ENCODE results near the gene PPFIBP1. TPM values are rescaled to one million over a fixed set of nuclear protein-coding genes. Genes with fewer than 3 reads are reported as not detected.
"Not testable (repeated sequence)": the region's sequence is repeated elsewhere in the genome, so short reads cannot be mapped to it uniquely, and the experiment has no call there.

Gene PPFIBP1
- total and polyA plus RNA-seq, 12 donors = 9.6 to 123 (median 74.3) TPM

DNA sequence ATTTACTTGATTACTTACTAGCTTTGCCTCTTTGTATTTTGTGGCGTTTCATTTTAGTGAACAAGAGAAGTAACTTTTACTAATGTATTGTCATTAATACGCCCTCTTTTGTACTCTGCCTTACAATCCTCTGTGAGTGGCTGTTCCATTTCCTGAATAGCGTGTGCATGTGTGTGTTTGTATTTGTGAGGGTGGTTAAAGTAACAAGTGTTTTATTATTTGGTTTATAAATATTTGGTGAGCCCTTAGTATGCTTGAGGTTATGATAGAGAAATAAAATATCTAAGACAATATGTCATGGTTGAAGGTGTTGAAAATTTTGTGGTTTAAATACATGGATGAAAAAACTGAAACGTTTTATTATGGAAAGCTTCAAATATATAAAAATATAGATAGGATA is 100.6 kb downstream of the PPFIBP1 start:
- WGBS, 4 donors = 52 to 77% (median 74%) methylated on average over 4 of the region's 4 CpGs
- Histone ChIP-seq H3K4me1 (replicated peaks in 1 of 2) (peaks cover 17 to 30% of the 10 kb centered on the region in 2 donors), H3K9me3 (replicated peaks in 1 of 3) (no peaks in the 10 kb centered on the region), H3K36me3 (replicated peaks in 1 of 2) (no peaks in the 10 kb centered on the region), H3K4me3 (no peak overlapping the region), H3K27ac (no peak overlapping the region), H3K27me3 (no peaks in the 10 kb centered on the region)
- DNase-seq = no peak
- TF ChIP-seq, protein P1, sequence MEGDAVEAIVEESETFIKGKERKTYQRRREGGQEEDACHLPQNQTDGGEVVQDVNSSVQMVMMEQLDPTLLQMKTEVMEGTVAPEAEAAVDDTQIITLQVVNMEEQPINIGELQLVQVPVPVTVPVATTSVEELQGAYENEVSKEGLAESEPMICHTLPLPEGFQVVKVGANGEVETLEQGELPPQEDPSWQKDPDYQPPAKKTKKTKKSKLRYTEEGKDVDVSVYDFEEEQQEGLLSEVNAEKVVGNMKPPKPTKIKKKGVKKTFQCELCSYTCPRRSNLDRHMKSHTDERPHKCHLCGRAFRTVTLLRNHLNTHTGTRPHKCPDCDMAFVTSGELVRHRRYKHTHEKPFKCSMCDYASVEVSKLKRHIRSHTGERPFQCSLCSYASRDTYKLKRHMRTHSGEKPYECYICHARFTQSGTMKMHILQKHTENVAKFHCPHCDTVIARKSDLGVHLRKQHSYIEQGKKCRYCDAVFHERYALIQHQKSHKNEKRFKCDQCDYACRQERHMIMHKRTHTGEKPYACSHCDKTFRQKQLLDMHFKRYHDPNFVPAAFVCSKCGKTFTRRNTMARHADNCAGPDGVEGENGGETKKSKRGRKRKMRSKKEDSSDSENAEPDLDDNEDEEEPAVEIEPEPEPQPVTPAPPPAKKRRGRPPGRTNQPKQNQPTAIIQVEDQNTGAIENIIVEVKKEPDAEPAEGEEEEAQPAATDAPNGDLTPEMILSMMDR (IDR thresholded peaks at IDR 0.05) = no peak
- TF ChIP-seq POLR2A (IDR thresholded peaks at IDR 0.05) = no peak
- intact Hi-C loops (cut with DNase I) = loop anchor here in 1 of 2 donors (10.0 kb wide), 1 partner anchor 70 kb away; no protein-coding TSS in a partner anchor

DNA sequence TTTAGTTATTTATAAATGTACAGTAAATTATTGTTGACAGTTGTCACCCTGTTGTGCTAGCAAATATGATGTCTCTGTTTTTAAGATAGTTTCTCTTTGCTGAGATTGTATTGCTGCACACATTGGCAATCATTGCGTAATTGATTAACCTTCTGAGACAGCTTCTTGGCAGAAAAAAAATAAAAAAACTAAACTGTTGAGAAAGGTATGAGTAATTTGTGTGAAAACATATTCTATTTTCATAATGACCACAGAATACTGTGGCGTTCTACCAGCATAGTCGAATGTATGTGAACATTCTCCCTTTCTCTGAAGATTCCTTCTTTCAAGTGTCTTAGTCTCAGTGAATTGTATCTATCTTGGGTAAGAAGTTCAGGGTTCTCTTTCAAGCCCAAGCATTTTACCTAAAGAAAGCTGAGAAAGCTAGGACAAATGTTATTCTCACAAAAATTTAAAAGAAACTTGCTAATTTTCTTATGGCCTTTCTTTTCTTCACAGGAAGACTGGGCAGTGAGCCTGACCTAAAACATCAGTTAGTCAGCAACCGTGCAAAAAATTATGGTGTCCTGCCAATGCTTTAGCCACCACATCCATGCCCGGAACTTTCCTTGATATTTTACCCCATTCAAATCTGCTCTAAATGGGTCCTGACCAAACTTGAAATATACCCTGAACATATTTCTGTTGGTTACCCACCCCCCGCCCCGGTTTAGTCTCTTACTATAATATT is 103.3 kb downstream of the PPFIBP1 start:
- H3K9me3 ChIP-seq (replicated peaks in 1 of 3) = no peaks in the 10 kb centered on the region
- DNase-seq = peak in 5 of 7 donors; percentile 32 to 64 (median 47)
- H3K4me3 ChIP-seq = no peak overlapping the region
- H3K36me3 ChIP-seq (replicated peaks in 1 of 2) = no peaks in the 10 kb centered on the region
- intact Hi-C loops (cut with DNase I) = loop anchor here in 1 of 2 donors (10.0 kb wide), 1 partner anchor 72 kb away; no protein-coding TSS in a partner anchor
- WGBS, 4 donors = 40 to 52% (median 43%) methylated on average over 6 to 7 of the region's 7 CpGs
- peaks cover 17 to 30% of the 10 kb centered on the region in 2 donors for H3K4me1 ChIP-seq (replicated peaks in 1 of 2)
- TF ChIP-seq, protein P1 (IDR thresholded peaks at IDR 0.05) = peak in 2 of 6 experiments; percentile 16 to 26
- peak in 1 of 2 donors; percentile 23 for TF ChIP-seq POLR2A (IDR thresholded peaks at IDR 0.05)
- H3K27me3 ChIP-seq = no peaks in the 10 kb centered on the region
- H3K27ac ChIP-seq = peak overlapping the region; percentile 37 to 80 (median 64)

DNA sequence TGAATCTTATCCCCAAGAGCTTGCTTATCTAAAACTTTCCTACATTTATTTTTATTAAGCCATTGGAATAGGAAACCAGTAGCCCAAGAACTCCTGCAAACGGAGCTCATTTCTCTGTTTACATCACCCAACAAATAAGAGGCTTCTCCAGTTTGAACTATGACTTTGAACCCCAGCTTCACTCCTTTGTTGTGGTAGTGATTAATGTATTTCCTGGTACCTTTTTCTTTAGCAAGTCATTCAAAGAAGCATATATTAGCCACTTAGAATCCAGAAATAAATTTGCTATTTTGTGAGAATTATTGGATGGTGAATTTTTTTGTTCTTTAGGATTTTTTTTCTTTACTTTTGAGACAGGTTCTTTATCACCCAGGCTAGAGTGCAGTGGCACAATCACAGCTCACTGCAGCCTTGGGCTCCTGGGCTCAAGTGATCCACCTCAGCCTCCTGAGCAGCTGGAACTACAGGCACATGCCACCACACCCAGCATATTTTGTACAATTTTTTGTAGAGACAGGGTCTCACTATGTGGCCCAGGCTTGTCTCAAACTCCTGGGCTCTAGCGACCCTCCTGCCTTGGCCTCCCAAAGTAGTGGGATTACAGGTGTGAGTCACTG is 104.0 kb downstream of the PPFIBP1 start:
- intact Hi-C loops (cut with DNase I) = loop anchor here in 1 of 2 donors (10.0 kb wide), 1 partner anchor 73 kb away; no protein-coding TSS in a partner anchor
- not testable (repeated sequence) for H3K27me3 ChIP-seq; H3K9me3 ChIP-seq (replicated peaks in 1 of 3); H3K4me3 ChIP-seq; H3K36me3 ChIP-seq (replicated peaks in 1 of 2)
- Histone ChIP-seq H3K27ac (peak overlapping the region; percentile 37 to 80 (median 64)), H3K4me1 (replicated peaks in 1 of 2) (peaks cover 17 to 31% of the 10 kb centered on the region in 2 donors)
- peak in 2 of 7 donors; percentile 31 for DNase-seq
- 42 to 50% (median 43%) methylated on average over 2 of the region's 2 CpGs for WGBS, 4 donors

DNA sequence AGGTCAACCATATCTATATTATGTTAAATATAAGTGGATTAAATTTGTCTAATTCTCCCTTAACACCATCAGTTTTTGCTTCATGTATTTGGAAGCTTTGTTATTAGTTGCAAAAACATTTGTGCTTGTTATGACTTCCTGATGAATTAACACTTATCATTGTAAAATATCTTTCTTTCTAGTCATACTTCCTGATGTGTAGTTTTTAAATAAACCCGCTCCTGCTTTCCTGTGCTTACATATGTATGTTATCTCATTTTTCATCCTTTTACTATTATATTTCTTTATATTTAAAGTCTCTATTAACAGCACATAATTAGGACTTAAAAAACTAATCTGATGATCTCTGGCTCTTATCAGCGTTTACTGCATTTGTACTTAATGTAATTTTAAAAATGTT is 106.2 kb downstream of the PPFIBP1 start:
- 80 to 89% (median 85%) methylated on average over 2 of the region's 2 CpGs for WGBS, 4 donors
- H3K9me3 ChIP-seq (replicated peaks in 1 of 3); H3K27ac ChIP-seq; intact Hi-C loops (cut with DNase I); H3K36me3 ChIP-seq (replicated peaks in 1 of 2); DNase-seq; H3K27me3 ChIP-seq; H3K4me3 ChIP-seq: not testable (repeated sequence)
- H3K4me1 ChIP-seq (replicated peaks in 1 of 2) = peaks cover 17 to 28% of the 10 kb centered on the region in 2 donors

DNA sequence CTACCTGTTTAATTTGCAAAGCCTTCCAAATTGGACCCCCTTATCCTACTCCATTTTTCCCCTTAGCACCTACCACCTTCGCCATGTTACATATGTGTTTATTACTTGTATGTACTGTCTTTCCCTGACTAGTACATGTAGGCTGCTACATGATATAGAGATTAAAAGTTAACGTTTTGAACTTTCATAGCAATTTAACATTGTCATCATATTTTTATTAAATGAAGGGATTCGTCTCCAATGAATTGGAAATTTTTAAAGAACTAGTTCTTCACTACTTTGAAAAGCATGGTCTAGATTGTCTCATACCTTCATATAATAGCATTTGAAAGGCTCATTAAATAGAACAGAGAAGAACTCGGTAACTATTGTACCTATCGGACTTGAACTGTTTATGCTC is 107.4 kb downstream of the PPFIBP1 start:
- Histone ChIP-seq H3K4me3 (no peak overlapping the region), H3K27ac (no peak overlapping the region), H3K36me3 (replicated peaks in 1 of 2) (no peaks in the 10 kb centered on the region), H3K27me3 (no peaks in the 10 kb centered on the region), H3K9me3 (replicated peaks in 1 of 3) (no peaks in the 10 kb centered on the region), H3K4me1 (replicated peaks in 1 of 2) (peaks cover 17 to 32% of the 10 kb centered on the region in 2 donors)
- intact Hi-C loops (cut with DNase I) = no loop called here
- no peak for DNase-seq
- no peak for TF ChIP-seq POLR2A (IDR thresholded peaks at IDR 0.05)
- TF ChIP-seq, protein P1 (IDR thresholded peaks at IDR 0.05) = no peak
- WGBS, 4 donors = 85 to 90% (median 88%) methylated on average over 5 of the region's 5 CpGs
